CD4-positive, alpha-beta T cell treated with Interleukin-6 for 4 hours (primary cell): ENCODE results near the gene TFRC.
"Not testable (repeated sequence)": the region's sequence is repeated elsewhere in the genome, so short reads cannot be mapped to it uniquely, and the experiment has no call there.

Experiments used
- DNase-seq: peaks from one replicate; pipeline ENCODE4 v3.0.0-alpha.2; 2020; ENCODE audit warnings: mixed read lengths

The TFRC gene

GRCh38 chr3:196047391-196048030 lies 34.4 kb downstream of the TFRC start:
- DNase-seq = no peak

- DNase-seq = no peak
Observed at GRCh38 chr3:196044513-196044912, 37.4 kb downstream of the TFRC start.

DNA sequence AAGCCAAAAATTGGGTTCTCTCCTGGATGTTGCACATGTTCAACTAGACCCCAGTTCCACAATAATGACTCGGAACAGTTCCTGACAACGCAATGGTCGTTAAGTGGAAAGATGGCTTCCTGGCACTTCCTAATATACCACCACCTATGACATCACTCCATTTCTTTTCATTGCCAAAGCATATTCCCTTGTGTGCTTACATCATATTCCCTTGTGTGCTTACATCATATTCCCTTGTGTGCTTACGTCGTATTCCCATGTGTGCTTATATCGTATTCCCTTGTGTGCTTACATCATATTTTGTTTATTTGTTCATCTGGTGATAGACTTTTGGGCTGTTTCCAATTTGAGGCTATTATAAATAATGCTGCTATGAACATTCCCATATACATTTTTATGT lies 39.2 kb downstream of the TFRC start:
- DNase-seq = no peak

GRCh38 chr3:196039359-196039758 lies 42.5 kb downstream of the TFRC start:
- no peak for DNase-seq

DNA sequence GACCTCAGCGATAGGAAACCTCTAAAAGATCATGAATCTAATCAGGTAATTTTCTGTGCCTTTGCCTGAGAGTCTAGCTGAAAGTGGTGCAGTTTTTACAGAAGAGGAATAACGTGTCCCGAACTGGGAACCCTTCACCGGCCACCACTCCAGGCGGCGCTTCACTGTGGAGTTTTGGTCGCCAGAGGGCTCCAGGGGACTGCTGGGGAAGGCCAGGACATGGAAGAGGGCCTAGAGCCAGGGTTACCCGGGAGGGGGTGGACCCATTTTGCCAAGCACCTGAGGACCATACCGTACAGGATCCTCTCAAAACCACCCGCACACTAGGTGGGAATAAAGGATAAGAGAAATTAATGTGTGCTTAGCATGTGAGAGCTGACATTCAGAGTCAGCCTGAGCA lies 55.8 kb downstream of the TFRC start:
- DNase-seq = not testable (repeated sequence)

DNA sequence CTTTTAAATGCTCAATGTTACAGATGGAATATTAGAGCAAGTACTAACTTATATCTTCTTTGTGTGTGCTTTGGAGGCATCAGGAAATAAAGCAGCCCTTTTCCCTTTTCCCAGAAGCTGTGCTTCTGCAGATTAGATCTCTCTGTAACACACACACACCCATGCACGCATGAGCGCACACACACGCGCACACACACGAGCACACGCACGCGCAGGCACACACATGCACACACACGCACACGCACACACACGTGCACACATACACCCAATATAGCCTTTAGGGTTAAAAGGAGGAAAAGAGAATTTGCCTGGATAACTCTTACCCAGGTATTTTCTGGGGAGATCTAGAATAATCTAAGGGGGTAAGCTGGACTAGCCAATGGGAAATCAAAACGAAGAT lies 56.9 kb downstream of the TFRC start:
- no peak for DNase-seq

GRCh38 chr3:196023947-196024346 lies 57.9 kb downstream of the TFRC start:
- DNase-seq = no peak

DNA sequence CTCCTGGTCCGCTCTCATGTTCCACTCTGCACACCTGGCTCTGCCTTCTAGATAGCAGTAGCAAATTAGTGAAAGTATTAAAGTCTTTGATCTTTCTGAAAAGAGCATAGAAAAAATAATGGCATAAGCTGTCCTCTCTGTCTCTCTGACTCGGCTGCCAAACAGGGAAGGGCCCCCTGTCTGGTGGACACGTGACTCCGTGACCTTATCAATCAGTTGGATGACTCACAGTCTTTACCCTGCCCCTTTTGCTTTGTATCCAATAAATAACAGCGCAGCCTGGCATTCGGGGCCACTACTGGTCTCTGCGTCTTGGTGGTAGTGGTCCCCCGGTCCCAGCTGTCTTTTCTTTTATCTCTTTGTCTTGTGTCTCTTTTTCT lies 59.4 kb downstream of the TFRC start:
- not testable (repeated sequence) for DNase-seq

DNA sequence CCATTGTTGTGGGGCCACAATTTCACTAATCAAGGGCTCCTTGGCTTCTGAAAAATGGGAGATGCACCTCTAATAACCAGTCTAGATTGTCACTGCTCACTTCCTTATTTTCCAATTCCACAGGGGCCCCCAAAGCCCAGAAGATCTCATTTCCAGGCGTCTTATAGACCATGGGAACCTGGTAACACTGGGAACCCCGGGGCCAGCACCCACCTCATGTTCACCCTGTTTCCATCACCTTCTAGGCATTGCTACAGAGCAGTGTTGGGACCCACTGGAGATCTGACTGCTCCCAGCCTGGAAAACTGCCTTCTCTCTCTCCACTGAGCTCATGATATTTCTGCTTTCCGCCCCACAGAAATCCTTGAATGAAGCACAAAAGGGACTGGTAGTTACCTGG lies 61.5 kb downstream of the TFRC start:
- DNase-seq = no peak

GRCh38 chr3:196019576-196019975 lies 62.3 kb downstream of the TFRC start:
- not testable (repeated sequence) for DNase-seq

DNA sequence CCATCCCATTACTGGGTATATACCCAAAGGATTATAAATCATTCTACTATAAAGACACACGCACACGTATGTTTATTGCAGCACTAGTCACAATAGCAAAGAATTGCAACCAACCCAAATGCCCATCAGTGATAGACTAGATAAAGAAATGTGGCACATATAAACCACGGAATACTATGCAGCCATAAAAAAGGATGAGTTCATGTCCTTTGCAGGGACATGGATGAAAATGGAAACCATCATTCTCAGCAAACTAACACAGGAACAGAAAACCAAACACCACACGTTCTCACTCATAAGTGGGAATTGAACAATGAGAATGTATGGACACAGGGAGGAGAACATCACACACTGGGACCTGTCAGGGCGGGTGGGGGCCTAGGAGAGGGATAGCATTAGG lies 63.7 kb downstream of the TFRC start:
- not testable (repeated sequence) for DNase-seq

DNA sequence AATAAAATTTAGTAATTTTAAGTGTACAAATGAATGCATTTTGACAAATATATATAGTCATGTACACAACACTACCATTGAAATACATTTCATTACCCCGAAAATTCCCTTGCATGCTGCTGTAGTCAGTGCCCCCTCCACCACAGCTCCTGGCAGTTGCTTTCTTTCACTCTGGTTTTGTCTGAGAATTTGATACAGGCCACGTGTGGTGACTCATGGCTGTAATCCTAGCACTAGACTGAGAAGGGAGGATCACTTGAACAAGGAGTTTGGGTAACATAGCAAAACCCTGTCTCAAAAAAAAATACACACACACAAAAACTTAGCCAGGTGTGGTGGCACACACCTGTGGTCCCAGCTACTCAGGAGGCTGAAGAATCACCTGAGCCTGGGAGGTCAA lies 65.4 kb downstream of the TFRC start:
- no peak for DNase-seq

DNA sequence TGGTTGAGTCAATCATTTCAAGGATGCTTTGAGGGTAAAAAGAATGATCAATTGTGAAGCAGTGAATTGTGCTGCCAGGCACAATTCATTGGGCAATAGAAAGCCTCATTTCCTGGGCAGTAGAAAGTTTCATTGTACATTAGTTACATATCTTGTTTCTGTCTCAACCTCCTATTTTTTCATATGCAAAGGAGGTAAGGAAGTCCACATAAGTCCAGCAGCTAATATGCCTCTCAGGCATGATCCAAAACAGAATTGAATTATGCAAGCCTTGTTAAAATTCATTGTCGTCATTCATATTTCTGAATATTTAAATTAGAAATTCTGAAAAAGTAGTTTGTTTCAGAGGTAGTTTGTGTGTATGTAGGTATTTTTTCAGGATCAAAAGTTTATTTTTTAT lies 65.8 kb downstream of the TFRC start:
- no peak for DNase-seq

DNA sequence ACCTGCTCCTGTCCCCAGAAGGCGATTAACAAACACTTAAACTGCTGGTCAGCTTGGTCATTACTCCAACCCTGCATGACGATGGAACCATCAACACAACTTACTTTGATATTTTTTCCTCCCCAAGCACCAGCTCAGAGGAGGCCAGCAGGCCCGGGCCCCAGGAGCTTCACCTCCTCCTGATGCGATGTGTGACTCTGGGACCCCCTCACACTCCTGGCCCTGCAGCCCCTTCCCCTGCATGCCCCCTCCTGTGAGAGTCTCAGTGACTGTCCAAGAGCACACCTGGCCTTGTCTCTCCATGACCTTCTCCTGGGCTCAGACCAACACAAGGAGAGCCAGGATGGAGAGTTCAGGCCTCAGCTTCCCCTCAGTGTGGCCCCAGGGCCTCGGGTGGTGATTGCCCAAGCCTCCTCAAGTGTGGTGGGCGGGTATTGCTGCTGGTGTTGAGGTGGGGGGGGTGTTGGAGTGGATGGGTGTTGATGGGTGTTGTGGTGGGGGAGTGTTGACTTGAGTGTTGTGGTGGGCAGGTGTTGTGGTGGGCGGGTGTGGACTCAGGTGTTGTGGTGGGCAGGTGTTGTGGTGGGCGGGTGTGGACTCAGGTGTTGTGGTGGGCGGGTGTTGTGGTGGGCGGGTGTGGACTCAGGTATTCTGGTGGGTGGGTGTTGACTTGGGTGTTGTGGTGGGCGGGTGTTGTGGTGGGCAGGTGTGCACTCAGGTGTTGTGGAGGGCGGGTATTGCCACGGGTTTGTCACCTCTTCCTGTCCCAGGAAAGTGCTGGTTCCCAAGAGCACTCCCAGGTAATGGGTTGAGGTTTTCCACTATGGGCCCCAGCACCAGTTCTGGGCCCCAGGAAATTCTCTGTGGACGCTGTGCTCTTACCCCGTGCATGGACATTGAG lies 68.1 kb downstream of the TFRC start:
- DNase-seq = no peak

GRCh38 chr3:196012941-196013476 lies 68.9 kb downstream of the TFRC start:
- DNase-seq = no peak

- DNase-seq = no peak
Observed at GRCh38 chr3:196012481-196012880, 69.4 kb downstream of the TFRC start.

GRCh38 chr3:196009456-196009855 lies 72.4 kb downstream of the TFRC start:
- DNase-seq = no peak

GRCh38 chr3:196008929-196009328 lies 73.0 kb downstream of the TFRC start:
- DNase-seq = no peak

- no peak for DNase-seq
Observed at GRCh38 chr3:196008387-196008786, 73.5 kb downstream of the TFRC start.

DNA sequence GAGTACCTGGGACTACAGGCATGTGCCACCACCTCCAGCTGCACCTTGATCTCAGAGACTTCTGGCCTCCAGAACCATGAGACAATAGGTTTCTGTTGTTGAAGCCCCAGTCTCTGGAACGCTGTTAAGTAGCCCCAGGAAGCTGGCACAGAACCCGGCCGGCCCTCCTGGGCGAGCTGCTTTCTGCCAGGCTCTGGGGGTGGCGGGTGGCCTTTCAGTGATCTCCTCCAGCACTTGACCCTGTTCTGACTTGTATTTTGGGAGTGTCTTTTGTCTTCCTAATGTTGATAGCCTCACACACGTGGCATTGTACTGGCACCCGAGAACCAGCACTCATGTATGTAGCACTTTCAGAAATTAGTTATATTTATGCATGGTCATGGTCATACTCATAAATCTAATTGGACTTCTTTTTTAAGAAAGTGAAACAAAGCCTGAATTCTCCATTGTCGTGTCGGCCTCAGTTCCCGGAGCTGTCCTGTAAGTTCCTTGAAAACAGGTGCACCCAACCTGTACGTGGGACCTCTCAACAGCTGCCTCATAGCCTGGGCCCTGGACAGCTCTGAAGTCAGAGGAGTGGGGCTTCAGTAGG lies 74.0 kb downstream of the TFRC start:
- DNase-seq = no peak

GRCh38 chr3:196005338-196005737 lies 76.6 kb downstream of the TFRC start:
- DNase-seq = not testable (repeated sequence)

- not testable (repeated sequence) for DNase-seq
Observed at GRCh38 chr3:196004359-196005052, 77.4 kb downstream of the TFRC start.

- DNase-seq = no peak
Observed at GRCh38 chr3:196003611-196004010, 78.3 kb downstream of the TFRC start.
